Colon (tissue), 2 donors: ENCODE data around the gene TREX2.

Experiments used
- FAIRE-seq: peaks from 2 replicates; lab custom pipeline; 2012; peaks lifted over from hg19 to GRCh38; lab: Jason Lieb, UNC
- donor health status: control.
- donor health status: control.

The TREX2 gene

GRCh38 chrX:153445856-153446635, at the start of gene TREX2:
Gene TREX2 (minus strand): TSS chrX:153446056. CDS start chrX:153445430, 626 bp downstream.
- no peak for FAIRE-seq

- no peak for FAIRE-seq
These were observed 49.5 kb upstream of the TREX2 start for GRCh38 chrX:153495362-153495751.

GRCh38 chrX:153494541-153495361, 48.9 kb upstream of the TREX2 start, which contains the start of gene BGN:
Gene BGN (plus strand): TSS chrX:153494980. CDS start chrX:153504632, 9,652 bp downstream.
- FAIRE-seq: no peak

GRCh38 chrX:153494061-153494460, 48.2 kb upstream of the TREX2 start:
- FAIRE-seq: no peak

GRCh38 chrX:153493085-153493484, 47.2 kb upstream of the TREX2 start:
- FAIRE-seq: no peak

- FAIRE-seq: no peak
These were observed 46.7 kb upstream of the TREX2 start for GRCh38 chrX:153492543-153492942.

- FAIRE-seq: no peak
These were observed 46.1 kb upstream of the TREX2 start for GRCh38 chrX:153491918-153492317.

GRCh38 chrX:153491351-153491914, 45.6 kb upstream of the TREX2 start:
- no peak for FAIRE-seq

- FAIRE-seq: no peak
These were observed 44.5 kb upstream of the TREX2 start for GRCh38 chrX:153490217-153490930.

- no peak for FAIRE-seq
These were observed 42.5 kb upstream of the TREX2 start for GRCh38 chrX:153488231-153488914.

GRCh38 chrX:153487590-153488071, 41.8 kb upstream of the TREX2 start:
- FAIRE-seq: no peak

- no peak for FAIRE-seq
These were observed 40.3 kb upstream of the TREX2 start for GRCh38 chrX:153486171-153486570.

- no peak for FAIRE-seq
These were observed 39.7 kb upstream of the TREX2 start for GRCh38 chrX:153485396-153486080.

- FAIRE-seq: no peak
These were observed 36.6 kb upstream of the TREX2 start for GRCh38 chrX:153482376-153483015.

- FAIRE-seq: no peak
These were observed 35.2 kb upstream of the TREX2 start for GRCh38 chrX:153481043-153481442.

- no peak for FAIRE-seq
These were observed 32.9 kb upstream of the TREX2 start for GRCh38 chrX:153478746-153479145.

- no peak for FAIRE-seq
These were observed 32.0 kb upstream of the TREX2 start for GRCh38 chrX:153477901-153478300.

GRCh38 chrX:153477364-153477857, 31.6 kb upstream of the TREX2 start:
- no peak for FAIRE-seq

GRCh38 chrX:153476666-153477363, 31.0 kb upstream of the TREX2 start:
- no peak for FAIRE-seq
